ENCODE measurements around the gene DLG3. TPM values are rescaled to one million over a fixed set of nuclear protein-coding genes. Genes with fewer than 3 reads are reported as not detected.
"Not testable (repeated sequence)": the region's sequence is repeated elsewhere in the genome, so short reads cannot be mapped to it uniquely, and the experiment has no call there.

Gene DLG3
- total RNA-seq: 10 to 100 TPM; 14.8 to 15.0 TPM
- long read RNA-seq, full-length matches to known transcripts: 1 of 1 reads
- long read RNA-seq, partial matches to known transcripts: 0 of 1 reads
- long read RNA-seq, other reads (novel, unspliced or antisense): 0 of 1 reads

DNA sequence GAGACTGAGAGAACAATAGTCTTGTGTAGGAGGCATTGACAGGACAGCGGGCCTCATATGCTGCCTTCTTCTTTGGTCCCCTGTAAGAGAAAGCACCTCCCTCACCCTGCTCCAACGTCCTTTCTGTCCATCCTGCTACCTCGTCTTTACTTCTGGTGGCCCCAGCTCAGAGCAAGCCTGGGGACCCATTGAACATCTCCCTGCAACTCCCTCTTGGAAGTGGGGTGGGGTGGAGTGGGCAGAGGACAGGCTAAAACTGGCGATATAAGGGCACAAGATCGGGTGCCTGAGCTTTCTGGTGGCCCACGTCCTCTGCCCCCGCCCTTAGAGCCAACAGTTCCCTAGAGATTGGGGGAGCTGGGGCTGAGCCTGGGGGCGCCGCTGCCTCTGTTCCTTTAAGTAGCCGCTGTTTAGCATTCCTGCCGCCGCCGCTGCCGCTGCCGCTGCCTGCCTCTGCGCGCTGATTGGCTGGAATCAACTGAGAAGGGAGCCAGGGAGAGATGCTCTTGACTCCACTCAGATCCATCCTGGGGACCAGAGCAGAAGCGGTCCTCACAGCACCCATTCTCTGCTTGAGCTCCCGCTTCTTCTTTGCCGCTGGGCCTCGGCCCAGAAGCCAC lies at the start of gene DLG3:
Gene DLG3 (plus strand): TSS at position 510 of the 620 bp plus-strand sequence. CDS start 367 bp downstream, outside the sequence.
- intact Hi-C loops (cut with DNase I): no loop called here
- DNase-seq (no peak), ATAC-seq (peak; percentile 45 to 57)

DNA sequence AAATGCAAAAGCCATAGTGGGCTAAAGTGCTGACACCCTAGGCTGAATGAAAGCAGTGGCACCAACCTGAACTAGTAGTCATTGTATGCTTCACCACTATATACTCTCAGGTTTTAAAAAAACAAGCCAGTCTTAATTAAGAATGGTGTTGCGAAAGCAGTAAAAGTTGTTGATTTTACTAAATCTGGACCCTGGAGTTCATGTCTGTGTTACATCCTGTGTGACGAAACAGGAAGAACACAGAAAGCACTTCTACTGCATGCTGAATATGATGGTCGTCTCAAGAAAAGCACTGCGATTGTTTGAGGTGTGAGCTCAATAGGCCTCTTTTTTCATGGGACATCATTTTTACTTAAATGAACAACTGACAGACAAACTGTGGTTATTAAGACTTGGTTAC lies 45.7 kb upstream of the DLG3 start:
- ATAC-seq (no peak), DNase-seq (no peak)
- intact Hi-C loops (cut with DNase I): no loop called here

GRCh38 chrX:70400181-70400580 lies 44.5 kb upstream of the DLG3 start:
- intact Hi-C loops (cut with DNase I); DNase-seq; ATAC-seq: not testable (repeated sequence)

- intact Hi-C loops (cut with DNase I): no loop called here
- no peak for DNase-seq
- ATAC-seq: no peak
Measured at GRCh38 chrX:70402721-70403120, 41.9 kb upstream of the DLG3 start.

DNA sequence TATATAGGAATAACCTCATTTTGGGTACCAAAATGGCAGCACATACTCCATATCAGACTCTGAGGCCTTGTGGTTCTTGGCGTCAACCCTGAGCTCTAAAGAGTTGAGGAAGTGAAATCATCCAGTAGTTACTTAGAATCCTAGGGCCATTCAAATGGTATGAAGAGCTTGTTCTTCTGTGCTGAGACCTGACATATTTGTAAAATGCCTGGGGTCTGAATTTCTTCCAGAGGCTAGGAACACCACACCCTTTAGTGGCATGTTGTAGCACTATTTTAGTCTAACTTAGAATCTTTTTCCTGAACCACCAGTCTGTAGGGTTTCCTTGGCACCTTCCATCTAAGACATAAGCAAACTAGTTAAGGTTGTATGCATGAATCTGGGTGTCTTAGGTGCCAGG lies 39.6 kb upstream of the DLG3 start:
- no peak for ATAC-seq
- intact Hi-C loops (cut with DNase I): no loop called here

DNA sequence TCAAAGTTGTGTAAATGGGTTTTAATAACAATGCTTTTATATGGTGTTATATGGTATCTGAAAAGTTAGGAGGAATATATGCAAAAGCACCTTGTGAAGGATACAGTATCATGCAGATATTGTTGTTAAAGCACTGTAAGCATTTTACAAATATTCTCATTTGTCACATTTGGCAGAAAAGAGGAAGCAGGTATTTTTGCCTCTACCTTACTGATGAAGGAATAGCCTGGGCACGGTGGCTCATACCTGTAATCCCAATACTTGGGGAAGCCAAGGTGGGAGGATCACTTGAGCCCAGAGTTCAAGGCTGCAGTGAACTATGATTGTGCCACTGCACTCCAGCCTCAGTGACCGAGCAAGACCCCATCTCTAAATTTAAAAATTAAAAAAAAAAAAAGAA lies 33.7 kb upstream of the DLG3 start:
- ATAC-seq: no peak
- intact Hi-C loops (cut with DNase I): no loop called here

More for the DNA sequence above, 39.6 kb upstream of the DLG3 start:
- no peak for DNase-seq

DNA sequence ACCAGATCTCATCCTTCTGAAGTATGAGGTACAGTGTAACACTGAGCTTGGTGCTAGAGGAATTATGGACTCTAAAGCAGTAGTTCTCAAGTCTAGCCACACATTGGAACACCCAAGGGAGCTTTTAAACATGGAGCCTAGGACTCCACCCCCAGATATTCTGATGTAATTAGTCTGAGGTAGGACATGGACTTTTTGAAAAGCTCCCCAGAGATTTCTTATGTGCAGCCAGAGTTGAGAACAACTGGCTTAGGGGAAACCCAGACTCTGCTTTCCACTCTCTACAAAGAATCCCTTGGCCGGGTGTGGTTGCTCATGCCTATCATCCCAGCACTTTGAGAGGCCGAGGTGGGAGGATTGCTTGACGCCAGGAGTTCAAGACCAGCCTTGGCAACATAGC lies 33.2 kb upstream of the DLG3 start:
- ATAC-seq (no peak), DNase-seq (no peak)
- intact Hi-C loops (cut with DNase I): no loop called here

More for the DNA sequence above, 33.7 kb upstream of the DLG3 start:
- no peak for DNase-seq

GRCh38 chrX:70421618-70422017 lies 23.0 kb upstream of the DLG3 start:
- intact Hi-C loops (cut with DNase I): no loop called here
- no peak for ATAC-seq
- DNase-seq: no peak

DNA sequence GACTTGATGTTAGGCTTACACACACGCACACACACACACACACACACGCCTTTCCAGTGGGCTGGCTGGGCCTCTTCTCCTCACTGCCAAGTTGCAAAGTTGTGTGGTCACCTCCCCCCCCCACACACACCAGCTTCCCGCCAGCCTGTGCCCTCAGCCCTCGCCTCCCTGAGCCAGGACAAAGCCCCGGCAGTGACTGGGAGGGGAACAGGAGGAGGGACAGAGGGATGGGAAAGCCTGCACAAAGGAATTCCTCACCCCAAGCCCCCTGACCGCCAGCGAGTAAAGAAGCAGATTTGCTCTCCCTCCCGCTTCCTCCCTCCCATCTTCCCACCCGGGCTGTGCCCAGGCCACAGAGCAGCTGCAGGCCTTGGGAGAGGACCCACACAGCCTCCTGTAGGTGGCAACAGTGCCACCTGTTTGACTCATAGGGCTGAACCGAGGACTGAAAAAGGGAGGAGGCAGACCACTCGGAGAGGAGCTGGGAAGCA lies 21.7 kb upstream of the DLG3 start, which contains the start of gene GDPD2:
Gene GDPD2 (plus strand): TSS at position 464 of the 491 bp plus-strand sequence. CDS start 1,671 bp downstream, outside the sequence.
- intact Hi-C loops (cut with DNase I): no loop called here
- no peak for DNase-seq
- ATAC-seq: peak; percentile 56 to 59

DNA sequence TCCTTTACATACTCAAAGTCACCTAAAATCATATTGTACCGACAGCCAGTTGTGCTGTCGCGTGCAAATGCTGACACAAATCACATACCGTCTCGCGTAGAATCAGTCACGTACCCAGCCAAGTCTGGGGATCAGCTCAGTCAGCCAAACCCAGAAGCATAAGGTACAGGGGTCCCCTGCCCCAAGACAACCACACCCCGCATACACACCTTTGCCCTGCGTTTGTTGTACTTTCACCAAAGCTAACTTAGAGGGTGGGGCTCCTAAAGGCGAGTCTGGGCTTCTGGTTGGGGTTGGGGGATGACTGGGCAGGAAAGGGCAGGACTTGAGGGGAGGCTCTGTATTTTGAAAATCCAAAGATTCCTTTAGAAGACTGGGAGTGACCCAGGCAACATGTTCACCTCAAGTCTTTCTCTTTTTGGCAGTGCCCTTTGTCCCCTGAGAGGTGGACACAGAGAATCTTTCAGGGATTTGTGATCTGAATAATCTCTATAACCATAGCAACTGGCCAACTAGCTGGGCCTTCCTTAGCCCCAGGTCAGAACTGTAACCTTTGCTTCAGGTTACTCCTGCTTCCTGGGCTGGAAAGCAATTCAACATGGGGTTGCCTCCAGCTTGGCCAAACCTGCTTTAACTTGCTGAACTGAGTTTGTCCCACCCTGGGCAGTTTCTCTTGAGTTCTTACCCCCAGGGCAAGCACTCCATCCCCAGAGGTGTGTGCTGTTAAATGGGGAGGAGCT lies 20.5 kb upstream of the DLG3 start:
- ATAC-seq (no peak), DNase-seq (no peak)
- intact Hi-C loops (cut with DNase I): no loop called here

- intact Hi-C loops (cut with DNase I): no loop called here
- no peak for ATAC-seq
Measured at GRCh38 chrX:70424801-70425200, 19.8 kb upstream of the DLG3 start.

DNA sequence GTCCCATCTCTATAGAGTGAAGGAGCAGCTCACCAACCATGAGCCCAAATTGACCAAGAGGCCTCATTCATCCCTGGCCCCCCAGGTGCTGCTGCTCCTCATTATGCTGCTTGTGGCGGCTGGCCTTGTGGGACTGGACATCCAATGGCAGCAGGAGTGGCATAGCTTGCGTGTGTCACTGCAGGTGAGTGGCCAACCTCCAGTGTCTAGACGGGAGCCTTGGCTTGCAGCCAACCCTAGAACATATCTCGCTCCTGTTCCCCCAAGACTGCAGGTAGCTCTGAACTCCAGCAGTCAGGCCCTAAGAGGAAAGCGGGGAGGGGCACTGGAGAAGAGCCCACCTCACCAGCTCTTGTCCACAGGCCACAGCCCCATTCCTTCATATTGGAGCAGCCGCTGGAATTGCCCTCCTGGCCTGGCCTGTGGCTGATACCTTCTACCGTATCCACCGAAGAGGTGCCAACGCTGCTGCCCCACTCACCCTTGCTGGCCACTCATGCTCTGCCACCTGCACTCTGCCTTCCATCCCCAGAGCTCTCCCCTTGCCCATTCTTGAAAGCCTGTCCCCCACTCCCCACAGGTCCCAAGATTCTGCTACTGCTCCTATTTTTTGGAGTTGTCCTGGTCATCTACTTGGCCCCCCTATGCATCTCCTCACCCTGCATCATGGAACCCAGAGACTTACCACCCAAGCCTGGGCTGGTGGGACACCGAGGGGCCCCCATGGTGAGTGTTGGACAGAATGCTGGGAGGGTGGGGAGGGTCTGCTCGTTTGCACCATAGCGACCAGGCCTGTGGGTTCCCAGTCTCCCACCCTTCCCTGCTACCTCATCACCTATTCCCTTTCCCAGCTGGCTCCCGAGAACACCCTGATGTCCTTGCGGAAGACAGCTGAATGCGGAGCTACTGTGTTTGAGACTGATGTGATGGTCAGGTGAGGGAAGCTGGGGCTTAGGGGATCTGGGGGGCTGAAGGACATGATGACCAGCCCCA lies 18.1 kb upstream of the DLG3 start:
- DNase-seq (no peak), ATAC-seq (no peak)
- intact Hi-C loops (cut with DNase I): no loop called here

More at GRCh38 chrX:70424801-70425200, 19.8 kb upstream of the DLG3 start:
- no peak for DNase-seq

GRCh38 chrX:70427365-70427764 lies 17.3 kb upstream of the DLG3 start:
- DNase-seq: no peak
- intact Hi-C loops (cut with DNase I): no loop called here
- ATAC-seq: no peak

DNA sequence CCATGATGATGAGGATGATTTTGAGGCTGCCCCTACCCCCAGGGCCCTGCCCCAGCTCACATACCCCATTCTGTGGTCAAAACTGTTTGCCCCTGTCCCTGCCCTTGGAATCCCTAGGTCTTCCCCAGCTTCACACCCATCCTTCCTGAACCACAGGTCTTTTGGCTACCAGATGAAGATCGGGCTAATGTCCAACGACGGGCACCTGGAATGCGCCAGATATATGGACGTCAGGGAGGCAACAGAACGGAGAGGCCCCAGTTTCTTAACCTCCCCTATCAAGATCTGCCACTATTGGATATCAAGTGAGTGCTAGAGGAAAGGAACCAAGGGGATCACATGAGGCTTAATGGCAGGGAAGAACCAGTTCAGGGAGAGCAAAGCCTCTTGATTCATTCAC lies 14.9 kb upstream of the DLG3 start:
- ATAC-seq (no peak), DNase-seq (no peak)
- intact Hi-C loops (cut with DNase I): no loop called here

DNA sequence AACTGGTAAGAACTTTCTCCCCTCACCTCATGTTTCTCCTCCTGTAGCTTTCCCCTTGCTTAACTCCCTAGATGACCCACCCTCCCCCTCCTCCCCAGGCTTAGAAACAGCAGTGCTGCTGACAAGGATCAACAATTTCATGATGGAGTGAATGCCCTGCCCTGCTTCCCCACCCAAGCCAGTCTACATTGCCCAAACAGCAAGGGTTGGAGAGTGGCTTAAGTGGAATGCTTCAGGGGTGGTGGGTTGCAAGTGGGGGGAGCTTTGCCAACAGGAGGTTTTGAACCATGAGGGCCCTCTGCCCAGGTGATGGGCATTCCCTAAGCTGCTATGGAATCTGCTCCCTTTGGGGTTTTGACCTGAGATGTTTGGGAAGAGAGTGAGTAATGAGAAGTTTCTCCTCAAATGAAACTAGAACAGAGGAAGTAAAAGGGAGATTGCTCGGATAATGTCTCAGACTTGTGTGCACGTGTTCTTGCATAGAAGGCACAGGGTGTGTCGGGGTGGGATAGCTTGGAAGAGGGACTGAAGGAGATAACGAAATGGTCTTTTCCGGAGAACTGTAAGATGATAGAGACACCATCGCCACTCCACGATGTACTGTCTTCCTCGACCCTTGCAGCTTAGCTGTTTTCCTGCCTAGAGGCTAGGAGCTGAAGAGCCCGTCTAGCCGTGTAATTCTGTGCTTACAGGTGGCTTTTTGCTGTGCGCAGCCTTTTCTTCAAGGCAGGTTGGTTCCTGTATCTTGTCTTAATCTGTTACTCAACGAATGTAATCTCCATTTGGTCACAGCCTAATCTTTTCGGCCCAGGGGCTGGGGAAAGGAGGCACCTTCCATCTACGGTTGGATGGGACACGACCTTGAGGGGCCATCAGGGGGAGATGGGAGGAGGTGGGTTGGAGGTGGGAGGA lies 11.4 kb upstream of the DLG3 start:
- DNase-seq (no peak), ATAC-seq (no peak)
- intact Hi-C loops (cut with DNase I): no loop called here

- intact Hi-C loops (cut with DNase I): no loop called here
- ATAC-seq: peak; percentile 77 to 80
- DNase-seq: peak; percentile 75
Measured at GRCh38 chrX:70433848-70434351, 10.7 kb upstream of the DLG3 start.

DNA sequence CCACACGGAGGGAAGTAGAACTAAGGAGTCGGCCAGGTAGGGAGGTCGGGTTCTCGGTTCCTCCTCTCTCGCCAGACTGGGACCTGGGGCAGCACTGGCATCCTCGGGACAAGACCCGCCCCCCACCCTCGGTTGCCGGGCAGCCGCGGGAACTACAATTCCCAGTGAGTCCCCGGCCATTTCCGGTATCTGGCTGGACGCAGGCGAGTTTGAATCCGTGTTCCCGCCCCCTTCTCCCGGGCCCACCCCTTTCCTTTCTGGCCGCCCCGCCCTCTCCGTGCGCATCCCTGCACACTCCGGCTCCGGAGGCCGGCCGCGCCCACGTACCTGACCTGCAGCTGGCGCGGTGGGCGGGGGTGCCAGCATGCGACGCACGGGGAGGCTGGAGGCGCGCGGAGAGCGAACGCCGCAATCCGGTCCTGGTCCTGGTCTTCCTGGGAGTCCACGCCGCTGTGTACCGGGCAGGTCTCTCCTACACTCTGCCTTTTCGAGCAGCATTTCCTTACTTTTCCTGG lies 10.2 kb upstream of the DLG3 start:
- DNase-seq (peak; percentile 90), ATAC-seq (peak; percentile 94 to 97)
- intact Hi-C loops (cut with DNase I): no loop called here
